OCI-LY1 (cell line): Measurements from ENCODE around the gene FGF9.

Source experiments
- H2AFZ ChIP-seq: fragments of 200-600 bp; sonication (generic), shearing (Covaris generic); 2 replicates; pipeline ENCODE4 v1.6.0; 2014; ENCODE audit warnings: antibody characterized with exemption, mild to moderate bottlenecking, low read length
- H3F3A ChIP-seq: fragments of 200-600 bp; sonication (generic), shearing (Covaris generic); 2 replicates; pipeline ENCODE4 v1.6.0; 2014; ENCODE audit warnings: mild to moderate bottlenecking, antibody characterized with exemption, low read length, moderate library complexity; ENCODE audit not compliant: insufficient read depth
- H3K27ac ChIP-seq: fragments of 200-600 bp; sonication (generic); 2 replicates; pipeline ENCODE4 v1.5.1; 2014; ENCODE audit warnings: low read length, mixed run types, mild to moderate bottlenecking, low read depth; ENCODE audit not compliant: poor library complexity, severe bottlenecking
- H3K27me3 ChIP-seq: fragments of 200-600 bp; sonication (generic); 2 replicates; pipeline ENCODE4 v1.6.0; 2014; ENCODE audit warnings: antibody characterized with exemption, mild to moderate bottlenecking, low read length, moderate library complexity; ENCODE audit not compliant: insufficient read depth
- H3K36me3 ChIP-seq: fragments of 200-600 bp; sonication (generic); 2 replicates; pipeline ENCODE4 v1.6.1; 2014; ENCODE audit warnings: mild to moderate bottlenecking, antibody characterized with exemption, low read length, moderate library complexity, mixed read lengths; ENCODE audit not compliant: insufficient read depth
- H3K4me1 ChIP-seq: fragments of 200-600 bp; sonication (generic); 2 replicates; pipeline ENCODE4 v1.5.1; 2014; ENCODE audit warnings: mild to moderate bottlenecking, low read length, moderate library complexity; ENCODE audit not compliant: insufficient read depth, severe bottlenecking
- H3K4me2 ChIP-seq: fragments of 200-600 bp; sonication (generic), shearing (Covaris generic); 2 replicates; pipeline ENCODE4 v1.6.1; 2014; ENCODE audit warnings: low read length
- H3K4me3 ChIP-seq: fragments of 200-600 bp; sonication (generic); 2 replicates; pipeline ENCODE4 v1.5.1; 2014; ENCODE audit warnings: low read length, low read depth, mild to moderate bottlenecking, mixed read lengths; ENCODE audit not compliant: poor library complexity, severe bottlenecking
- H3K79me2 ChIP-seq: fragments of 200-600 bp; shearing (Covaris generic); 2 replicates; pipeline ENCODE4 v1.6.1; 2016; ENCODE audit warnings: mixed run types, low read length, mixed read lengths; ENCODE audit not compliant: insufficient read depth
- H3K9ac ChIP-seq: fragments of 200-600 bp; sonication (generic), shearing (Covaris generic); 2 replicates; pipeline ENCODE4 v1.6.1; 2014; ENCODE audit warnings: mild to moderate bottlenecking, low read length, mixed read lengths
- H3K9me2 ChIP-seq: fragments of 200-600 bp; sonication (generic), shearing (Covaris generic); 2 replicates; pipeline ENCODE4 v1.6.1; 2014; ENCODE audit warnings: low read depth, mild to moderate bottlenecking, low read length, mixed read lengths
- H3K9me3 ChIP-seq: fragments of 200-600 bp; shearing (Covaris generic); 2 replicates; pipeline ENCODE4 v1.6.1; 2014; ENCODE audit warnings: low read length, mixed read lengths
- H4K20me1 ChIP-seq: fragments of 200-600 bp; sonication (generic), shearing (Covaris generic); 2 replicates; pipeline ENCODE4 v1.6.0; 2016; ENCODE audit warnings: mild to moderate bottlenecking, low read length; ENCODE audit not compliant: insufficient read depth
- EZH2 ChIP-seq: fragments of 200-600 bp; sonication (generic), shearing (Covaris generic); IDR thresholded peaks from 2 replicates; pipeline ENCODE4 v1.8.0; 2017; ENCODE audit warnings: borderline replicate concordance, mixed run types, mild to moderate bottlenecking, antibody characterized with exemption, low read length, moderate library complexity, mixed read lengths
- TF ChIP-seq, protein P1 (sequence below): fragments of 200-600 bp; sonication (generic), shearing (Covaris generic); IDR thresholded peaks from 2 replicates; pipeline ENCODE4 v1.5.1; 2017; ENCODE audit warnings: mild to moderate bottlenecking, antibody characterized with exemption, low read length, moderate library complexity, mixed read lengths

Gene FGF9

GRCh38 chr13:21723807-21724505 is 53.1 kb downstream of the FGF9 start:
- Histone ChIP-seq H4K20me1 (no peaks in the 10 kb centered on the region), H3F3A (no peaks in the 10 kb centered on the region), H3K27me3 (no peaks in the 10 kb centered on the region), H3K9ac (no peak overlapping the region), H3K4me2 (no peak overlapping the region), H3K4me1 (no peaks in the 10 kb centered on the region), H3K27ac (no peak overlapping the region), H3K4me3 (no peak overlapping the region), H3K36me3 (no peaks in the 10 kb centered on the region), H3K9me3 (no peaks in the 10 kb centered on the region), H3K9me2 (no peaks in the 10 kb centered on the region), H2AFZ (no peak overlapping the region), H3K79me2 (no peaks in the 10 kb centered on the region)
- TF ChIP-seq, protein P1, sequence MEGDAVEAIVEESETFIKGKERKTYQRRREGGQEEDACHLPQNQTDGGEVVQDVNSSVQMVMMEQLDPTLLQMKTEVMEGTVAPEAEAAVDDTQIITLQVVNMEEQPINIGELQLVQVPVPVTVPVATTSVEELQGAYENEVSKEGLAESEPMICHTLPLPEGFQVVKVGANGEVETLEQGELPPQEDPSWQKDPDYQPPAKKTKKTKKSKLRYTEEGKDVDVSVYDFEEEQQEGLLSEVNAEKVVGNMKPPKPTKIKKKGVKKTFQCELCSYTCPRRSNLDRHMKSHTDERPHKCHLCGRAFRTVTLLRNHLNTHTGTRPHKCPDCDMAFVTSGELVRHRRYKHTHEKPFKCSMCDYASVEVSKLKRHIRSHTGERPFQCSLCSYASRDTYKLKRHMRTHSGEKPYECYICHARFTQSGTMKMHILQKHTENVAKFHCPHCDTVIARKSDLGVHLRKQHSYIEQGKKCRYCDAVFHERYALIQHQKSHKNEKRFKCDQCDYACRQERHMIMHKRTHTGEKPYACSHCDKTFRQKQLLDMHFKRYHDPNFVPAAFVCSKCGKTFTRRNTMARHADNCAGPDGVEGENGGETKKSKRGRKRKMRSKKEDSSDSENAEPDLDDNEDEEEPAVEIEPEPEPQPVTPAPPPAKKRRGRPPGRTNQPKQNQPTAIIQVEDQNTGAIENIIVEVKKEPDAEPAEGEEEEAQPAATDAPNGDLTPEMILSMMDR: no peak
- TF ChIP-seq EZH2: no peak

DNA sequence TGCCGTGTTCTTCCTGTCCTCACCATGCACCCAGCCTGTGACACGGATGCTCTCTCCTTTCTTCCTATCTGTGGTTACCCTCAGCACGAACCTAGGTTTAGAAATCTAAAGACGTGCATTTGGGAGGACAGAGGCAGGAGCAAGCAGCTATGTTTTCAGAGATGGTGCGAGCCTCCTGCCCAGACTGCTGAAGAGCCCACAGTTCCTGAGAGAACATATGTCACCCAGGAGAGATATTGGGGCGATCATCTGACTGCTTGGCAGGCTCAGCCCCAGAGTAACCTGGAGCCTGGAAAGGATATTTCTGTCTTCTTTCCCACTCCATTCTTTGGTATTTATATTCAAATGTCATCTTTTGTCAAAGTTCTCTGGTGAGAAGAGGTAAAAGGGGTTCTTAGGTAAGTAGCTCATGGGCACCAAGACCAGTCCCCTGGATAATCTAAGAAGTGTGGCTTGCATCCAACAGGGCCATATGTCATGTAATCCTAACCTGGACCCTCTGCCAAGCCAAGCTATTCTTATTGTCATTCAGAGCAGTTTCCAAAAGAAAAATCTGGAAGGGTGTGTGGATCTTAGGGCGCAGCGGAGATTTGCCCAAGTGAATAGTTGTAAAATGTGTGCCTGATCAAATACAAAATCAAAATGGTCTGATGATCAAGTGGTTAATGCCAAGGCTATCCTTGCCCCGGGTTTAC is 59.5 kb downstream of the FGF9 start:
- Histone ChIP-seq H3K27me3 (no peaks in the 10 kb centered on the region; the same call in 1 of the 2 replicates), H3K9me3 (no peaks in the 10 kb centered on the region), H3K36me3 (no peaks in the 10 kb centered on the region), H3K79me2 (no peaks in the 10 kb centered on the region), H4K20me1 (no peaks in the 10 kb centered on the region), H3K9ac (no peak overlapping the region), H3K27ac (no peak overlapping the region), H3K4me1 (no peaks in the 10 kb centered on the region), H3K4me3 (no peak overlapping the region), H3F3A (no peaks in the 10 kb centered on the region), H3K4me2 (no peak overlapping the region), H2AFZ (no peak overlapping the region), H3K9me2 (no peaks in the 10 kb centered on the region)
- TF ChIP-seq, protein P1: no peak
- TF ChIP-seq EZH2: no peak

DNA sequence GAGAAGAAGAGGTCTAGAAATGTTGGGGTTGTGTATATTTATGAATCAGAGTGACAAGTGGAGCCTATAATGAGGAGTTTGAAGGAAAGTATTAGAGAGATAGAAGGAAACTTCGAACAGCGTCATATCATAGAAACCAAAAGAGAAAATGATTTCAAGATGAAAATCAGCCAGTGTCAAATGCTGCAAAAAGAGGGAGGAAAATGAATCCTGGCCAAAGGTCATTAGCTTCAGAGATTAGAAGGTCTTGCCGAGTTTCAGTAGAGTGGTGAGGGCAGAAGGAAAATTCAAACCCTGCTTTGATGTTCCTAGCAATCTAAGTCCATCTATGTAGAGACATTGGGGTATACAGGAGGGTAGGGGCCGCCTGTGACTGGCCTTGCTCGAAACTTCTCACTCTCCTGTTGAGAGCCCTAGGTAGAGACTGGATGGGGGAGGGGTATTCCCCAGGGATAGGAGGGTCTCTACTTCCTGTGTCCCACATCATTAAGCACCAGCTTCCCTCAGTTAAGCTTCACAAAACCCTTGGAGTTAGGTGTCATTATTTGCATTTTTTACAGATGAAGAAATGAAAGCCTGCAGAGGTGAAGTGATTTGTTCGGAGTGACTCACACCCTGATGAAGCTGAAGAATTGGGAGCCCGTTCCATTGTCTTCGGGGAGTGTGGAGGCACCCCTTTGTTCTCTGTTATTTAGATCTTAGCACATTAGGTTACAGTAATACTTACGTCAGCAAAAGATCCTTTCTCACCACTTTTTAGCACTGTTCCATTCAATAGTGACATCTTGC is 62.8 kb downstream of the FGF9 start:
- Histone ChIP-seq H3K9me3 (no peaks in the 10 kb centered on the region), H3K9ac (no peak overlapping the region), H3K36me3 (no peaks in the 10 kb centered on the region), H3F3A (no peaks in the 10 kb centered on the region), H3K4me3 (no peak overlapping the region), H2AFZ (no peak overlapping the region), H3K79me2 (no peaks in the 10 kb centered on the region), H4K20me1 (no peaks in the 10 kb centered on the region), H3K4me2 (no peak overlapping the region), H3K4me1 (no peaks in the 10 kb centered on the region), H3K9me2 (no peaks in the 10 kb centered on the region), H3K27ac (no peak overlapping the region), H3K27me3 (no peaks in the 10 kb centered on the region; the same call in 1 of the 2 replicates)
- no peak for TF ChIP-seq EZH2
- TF ChIP-seq, protein P1: no peak
